ENCODE measurements around the gene GCSAML.

Gene GCSAML

GRCh38 chr1:247576514-247576913 lies 27.6 kb downstream of the GCSAML start:
- no peak for DNase-seq

- DNase-seq, result no peak
Measured at GRCh38 chr1:247578946-247579460, 30.1 kb downstream of the GCSAML start.

GRCh38 chr1:247588060-247588459 lies 39.1 kb downstream of the GCSAML start, which contains the start of gene OR2G2:
Gene OR2G2, plus strand, starts transcription at chr1:247588360. Its CDS starts 0 bp downstream, at chr1:247588360.
- no peak for DNase-seq

- no peak for DNase-seq
Measured at GRCh38 chr1:247605286-247605685, 56.4 kb downstream of the GCSAML start, which contains the start of gene OR2G3. Gene OR2G3, plus strand, starts transcription at chr1:247605586. Its CDS starts 0 bp downstream, at chr1:247605586.

GRCh38 chr1:247613405-247613804 lies 64.5 kb downstream of the GCSAML start:
- DNase-seq, result no peak

- DNase-seq, result no peak
Measured at GRCh38 chr1:247614625-247615024, 65.7 kb downstream of the GCSAML start.
